Measurements from ENCODE around the gene EVA1A. TPM values are rescaled to one million over a fixed set of nuclear protein-coding genes. Genes with fewer than 3 reads are reported as not detected.
"Not testable (repeated sequence)": the region's sequence is repeated elsewhere in the genome, so short reads cannot be mapped to it uniquely, and the experiment has no call there.

The EVA1A gene
- total and polyA plus RNA-seq, 12 donors: 0.53 to 4.3 (median 1.0) TPM; not detected in 3

DNA sequence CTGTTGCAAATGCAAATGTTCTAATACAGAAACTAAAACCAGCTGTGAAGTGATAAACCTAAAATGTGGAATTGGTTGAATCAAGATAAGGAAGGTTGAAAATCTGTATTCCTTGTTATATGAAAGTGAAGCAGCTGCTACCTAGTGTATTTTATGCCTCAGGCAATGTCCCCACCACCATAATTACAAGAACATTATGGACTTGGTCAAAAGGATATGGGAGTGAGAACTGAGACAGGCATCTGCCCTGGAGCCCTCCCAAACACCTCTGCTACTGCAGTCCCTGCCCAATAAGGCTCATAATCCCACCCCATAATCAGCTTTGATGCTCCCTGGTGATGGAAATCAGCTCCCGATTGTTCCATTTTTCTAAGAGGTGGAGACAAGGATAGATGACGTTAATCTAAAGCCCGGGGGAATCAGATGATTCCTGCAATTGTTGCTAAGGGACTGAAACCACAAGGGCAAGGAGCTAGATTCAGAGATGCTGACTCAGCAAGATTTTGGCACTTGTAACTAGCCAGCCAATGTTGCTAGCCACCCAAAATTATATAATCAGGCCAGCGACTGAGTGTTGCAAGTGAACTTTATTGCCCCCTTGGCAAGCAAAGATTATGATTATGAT, 69.5 kb downstream of the EVA1A start:
- no peak for TF ChIP-seq POLR2A (IDR thresholded peaks at IDR 0.05)
- no peak for TF ChIP-seq CTCF (IDR thresholded peaks at IDR 0.05)
- no peak for DNase-seq
- 52 to 78% (median 62%) methylated on average over 4 of the region's 4 CpGs for WGBS, 4 donors
- no peaks in the 10 kb centered on the region for H3K4me1 ChIP-seq (replicated peaks in 1 of 2)
- H3K36me3 ChIP-seq (replicated peaks in 1 of 2): no peaks in the 10 kb centered on the region
- no peaks in the 10 kb centered on the region for H3K9me3 ChIP-seq (replicated peaks in 1 of 3)
- no peaks in the 10 kb centered on the region for H3K27me3 ChIP-seq
- H3K27ac ChIP-seq: no peak overlapping the region
- intact Hi-C loops (cut with DNase I): no loop called here
- no peak overlapping the region for H3K4me3 ChIP-seq

DNA sequence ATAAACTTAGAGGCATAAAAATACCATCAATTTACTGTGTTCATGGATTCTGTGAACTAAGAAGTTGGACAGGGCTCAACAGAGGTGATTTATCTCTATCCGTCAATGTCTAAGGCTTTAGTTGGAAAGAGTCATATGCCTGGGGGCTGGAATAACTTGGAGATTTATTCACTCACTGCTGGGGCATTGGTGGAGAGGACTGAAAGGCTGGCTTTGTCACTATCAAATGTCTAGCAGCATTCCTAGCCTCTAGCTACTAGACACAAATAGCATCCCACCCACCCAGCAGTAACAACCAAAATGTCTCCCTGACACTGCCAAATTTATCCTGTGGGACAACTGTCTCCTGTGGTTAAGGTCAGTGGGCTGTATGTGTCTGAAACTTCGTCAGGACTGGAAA, 71.0 kb downstream of the EVA1A start:
- Histone ChIP-seq H3K27ac (no peak overlapping the region), H3K4me1 (replicated peaks in 1 of 2) (no peaks in the 10 kb centered on the region)
- TF ChIP-seq POLR2A (IDR thresholded peaks at IDR 0.05) (no peak), CTCF (IDR thresholded peaks at IDR 0.05) (no peak)

GRCh38 chr2:75488157-75488556, 72.6 kb downstream of the EVA1A start:
- WGBS, 4 donors: 68 to 83% (median 75%) methylated on average over 1 of the region's 1 CpG
- Histone ChIP-seq H3K9me3 (replicated peaks in 1 of 3) (no peaks in the 10 kb centered on the region), H3K4me1 (replicated peaks in 1 of 2) (no peaks in the 10 kb centered on the region), H3K4me3 (no peak overlapping the region), H3K36me3 (replicated peaks in 1 of 2) (no peaks in the 10 kb centered on the region), H3K27ac (no peak overlapping the region), H3K27me3 (no peaks in the 10 kb centered on the region)
- intact Hi-C loops (cut with DNase I): no loop called here
- no peak for DNase-seq
- TF ChIP-seq CTCF (IDR thresholded peaks at IDR 0.05): no peak
- no peak for TF ChIP-seq POLR2A (IDR thresholded peaks at IDR 0.05)

More for the DNA sequence above, 71.0 kb downstream of the EVA1A start:
- Histone ChIP-seq H3K4me3 (no peak overlapping the region), H3K36me3 (replicated peaks in 1 of 2) (no peaks in the 10 kb centered on the region), H3K27me3 (no peaks in the 10 kb centered on the region), H3K9me3 (replicated peaks in 1 of 3) (no peaks in the 10 kb centered on the region)
- WGBS, 4 donors: 58 to 72% (median 69%) methylated on average over 2 of the region's 2 CpGs
- intact Hi-C loops (cut with DNase I): no loop called here
- DNase-seq: no peak

- H3K9me3 ChIP-seq (replicated peaks in 1 of 3); H3K4me1 ChIP-seq (replicated peaks in 1 of 2); DNase-seq; H3K4me3 ChIP-seq; intact Hi-C loops (cut with DNase I); H3K36me3 ChIP-seq (replicated peaks in 1 of 2); H3K27me3 ChIP-seq; H3K27ac ChIP-seq: not testable (repeated sequence)
- 83 to 94% (median 88%) methylated on average over 2 of the region's 2 CpGs for whole genome bisulfite sequencing, 4 donors
Measured at GRCh38 chr2:75486735-75487134, 74.0 kb downstream of the EVA1A start.

- H3K36me3 ChIP-seq (replicated peaks in 1 of 2): no peaks in the 10 kb centered on the region
- no peak overlapping the region for H3K4me3 ChIP-seq
- no peak overlapping the region for H3K27ac ChIP-seq
- no peaks in the 10 kb centered on the region for H3K4me1 ChIP-seq (replicated peaks in 1 of 2)
- H3K27me3 ChIP-seq: no peaks in the 10 kb centered on the region
- no peaks in the 10 kb centered on the region for H3K9me3 ChIP-seq (replicated peaks in 1 of 3)
- DNase-seq: no peak
- TF ChIP-seq CTCF (IDR thresholded peaks at IDR 0.05) (no peak), POLR2A (IDR thresholded peaks at IDR 0.05) (no peak)
- 81 to 98% (median 90%) methylated on average over 1 of the region's 1 CpG for WGBS, 4 donors
- intact Hi-C loops (cut with DNase I): no loop called here
Measured at GRCh38 chr2:75484840-75485239, 75.9 kb downstream of the EVA1A start.
